Measurements from ENCODE around the gene TTC39B.

TTC39B gene

DNA sequence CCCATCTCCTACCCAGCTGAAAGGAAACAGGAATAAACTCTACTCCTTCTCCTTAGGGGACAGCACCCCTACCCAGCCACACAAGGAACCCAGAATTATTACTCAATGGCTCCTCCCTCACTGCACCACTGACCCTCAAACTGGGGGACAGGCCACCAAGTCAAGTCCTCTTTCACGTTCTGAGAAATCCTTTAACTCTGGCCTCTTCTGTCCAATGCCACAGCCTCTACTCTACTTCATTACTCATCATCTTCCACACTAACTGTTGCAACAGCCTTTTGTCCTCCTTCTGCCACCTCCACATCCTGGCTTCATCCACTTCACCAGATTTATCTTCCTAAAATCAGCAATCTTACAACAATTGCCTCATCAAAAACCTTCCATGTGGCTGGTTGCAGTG, 6.8 kb downstream of the TTC39B start:
- no peak for DNase-seq

DNA sequence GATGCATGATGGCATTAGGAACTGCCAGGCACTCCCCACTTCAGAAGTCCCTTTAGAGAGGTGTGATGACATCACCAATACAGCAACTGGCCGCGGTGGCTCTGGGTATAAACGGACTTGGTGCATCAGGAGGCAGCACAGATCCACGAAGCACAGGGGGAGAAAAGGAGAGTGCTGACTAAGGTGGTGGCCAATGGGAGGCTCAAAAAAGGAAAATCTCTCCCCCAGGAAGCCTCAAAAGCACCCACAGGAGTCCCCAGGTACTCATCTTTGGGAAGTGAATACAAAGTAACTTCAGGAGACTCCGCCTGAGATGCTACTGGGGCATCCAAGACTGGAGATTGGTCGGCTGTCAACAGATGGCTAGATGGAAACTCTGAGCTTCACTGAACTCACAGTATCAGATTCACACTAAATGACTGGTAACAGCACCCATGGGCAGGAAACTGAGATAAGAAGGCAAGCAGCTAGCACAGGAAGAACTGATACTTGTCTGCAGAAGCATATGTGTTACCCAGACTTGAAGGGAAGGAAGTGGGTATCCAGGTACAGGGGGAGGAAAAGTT, 7.6 kb downstream of the TTC39B start:
- DNase-seq, result no peak

DNA sequence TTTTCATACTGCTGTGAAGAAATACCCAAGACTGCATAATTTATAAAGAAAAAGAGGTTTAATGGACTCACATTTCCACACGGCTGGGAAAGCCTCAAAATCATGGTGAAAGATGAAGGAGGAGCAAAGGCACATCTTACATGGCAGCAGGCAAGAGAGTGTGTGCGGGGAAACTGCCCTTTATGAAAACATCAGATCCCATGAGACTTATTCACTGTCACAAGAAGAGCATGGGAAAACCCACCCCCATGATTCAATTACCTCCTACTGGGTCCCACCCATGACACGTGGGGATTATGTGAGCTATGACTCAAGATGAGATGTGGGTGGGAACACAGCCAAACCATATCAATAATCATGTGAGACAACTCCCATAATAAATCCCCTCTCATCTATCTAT, 8.7 kb downstream of the TTC39B start:
- no peak for DNase-seq

DNA sequence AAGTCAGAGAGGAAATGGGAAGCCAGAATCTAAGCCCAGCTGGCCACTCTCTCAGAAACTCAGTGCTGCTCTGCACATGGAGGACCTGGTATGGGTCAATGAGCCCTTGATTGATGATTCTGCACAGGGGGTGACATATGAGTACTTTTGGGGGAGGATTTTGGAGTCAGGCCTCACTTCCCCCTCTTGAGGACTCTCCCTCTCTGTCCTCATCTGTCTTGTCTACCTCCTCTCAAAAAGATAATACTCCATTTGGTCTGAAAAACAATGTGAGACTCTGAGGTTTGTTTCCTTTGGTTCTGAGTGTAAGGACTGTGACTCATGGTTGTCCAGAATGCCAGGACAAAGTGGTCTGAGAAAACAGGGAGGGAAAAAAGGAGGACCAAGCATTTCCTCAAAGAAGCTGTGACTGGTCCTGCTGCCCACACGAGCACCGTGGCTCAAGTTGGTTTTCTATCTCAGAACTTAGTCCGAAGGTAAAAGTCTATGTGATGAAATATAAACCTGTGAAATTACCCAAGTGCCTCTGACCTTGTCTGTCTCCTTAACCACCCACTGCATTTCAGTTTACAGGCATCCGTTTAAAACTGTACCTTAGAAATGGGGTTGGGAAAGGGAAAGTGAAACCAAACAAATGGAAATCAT, 11.1 kb downstream of the TTC39B start:
- DNase-seq, result no peak

DNA sequence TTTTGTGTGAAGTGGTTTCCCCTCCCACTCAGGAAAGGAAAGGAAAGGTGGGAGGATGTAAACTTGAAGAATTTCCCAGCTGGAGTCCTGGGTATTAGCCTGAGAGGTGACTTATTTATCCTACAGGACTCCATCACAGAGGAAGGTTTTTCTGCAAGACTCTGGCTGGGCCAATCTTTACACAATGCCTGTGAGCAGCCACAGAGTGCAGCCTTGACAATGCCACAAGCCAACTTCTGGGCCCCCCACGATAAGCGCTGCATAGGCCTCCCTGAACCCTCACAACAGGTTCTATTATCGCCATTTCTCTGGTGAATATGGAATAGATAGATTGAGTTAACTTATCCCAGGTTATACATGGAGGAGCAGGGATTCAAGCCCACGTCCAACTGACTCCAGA, 12.4 kb downstream of the TTC39B start:
- DNase-seq, result no peak

DNA sequence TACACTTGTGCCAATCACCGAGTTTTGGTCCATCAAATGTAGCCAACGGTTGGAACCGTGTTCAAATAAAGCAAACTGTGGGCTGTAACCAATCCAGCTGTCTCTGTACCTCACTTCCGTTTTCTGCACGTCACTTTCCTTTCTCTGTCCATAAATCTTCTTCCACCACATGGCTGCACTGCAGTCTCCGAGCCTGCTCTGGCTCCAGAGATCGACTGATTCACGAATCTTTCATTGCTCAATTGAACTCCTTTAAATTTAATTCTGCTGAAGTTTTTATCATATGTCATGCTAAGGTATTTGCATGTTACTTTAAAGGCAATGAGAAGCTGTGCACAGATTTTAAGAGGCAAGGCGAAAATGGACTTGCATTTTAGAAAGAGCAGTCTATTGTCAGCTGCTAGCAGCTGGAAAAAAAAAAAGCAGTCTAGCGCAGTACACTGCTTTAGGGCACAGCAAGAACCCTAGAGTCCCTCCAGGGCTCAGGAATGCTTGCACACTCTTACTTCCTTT, 13.2 kb downstream of the TTC39B start:
- DNase-seq, result no peak

DNA sequence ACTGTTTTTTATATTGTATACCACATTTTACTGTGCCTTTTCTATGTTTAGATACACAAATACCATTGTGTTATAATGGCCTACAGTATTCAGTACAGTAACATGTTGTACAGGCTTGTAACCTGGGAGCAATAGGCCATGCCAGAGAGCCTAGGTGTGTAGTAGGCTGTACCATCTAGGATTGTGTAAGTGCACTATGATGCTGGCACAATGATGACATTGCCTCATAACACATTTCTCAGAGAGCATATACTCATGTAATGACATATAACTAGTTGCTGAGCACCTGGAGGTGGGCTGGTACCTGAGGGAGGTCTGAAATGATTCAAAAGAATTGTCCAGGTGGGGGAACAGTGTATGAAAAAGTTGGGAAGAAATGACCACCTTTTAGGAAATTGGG, 13.9 kb downstream of the TTC39B start:
- no peak for DNase-seq

DNA sequence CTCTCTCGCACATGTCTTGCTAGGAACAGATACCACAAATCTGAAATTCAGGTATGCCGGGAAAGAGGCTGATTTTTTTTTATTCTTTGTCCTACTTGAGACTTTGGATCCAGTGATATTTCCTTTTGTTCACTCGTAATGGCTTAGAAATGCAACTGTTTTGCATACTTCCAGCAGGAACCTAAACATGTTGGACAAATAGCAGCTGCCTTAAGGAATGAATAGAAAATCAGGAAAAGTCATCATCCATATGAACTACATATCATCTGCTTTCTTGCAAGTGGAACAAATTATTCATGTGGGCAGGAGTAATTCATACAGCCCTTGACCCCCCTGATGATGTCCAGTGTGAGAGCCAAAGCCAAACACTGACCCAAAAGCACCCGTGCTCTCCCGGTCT, 17.4 kb downstream of the TTC39B start:
- DNase-seq, result no peak

DNA sequence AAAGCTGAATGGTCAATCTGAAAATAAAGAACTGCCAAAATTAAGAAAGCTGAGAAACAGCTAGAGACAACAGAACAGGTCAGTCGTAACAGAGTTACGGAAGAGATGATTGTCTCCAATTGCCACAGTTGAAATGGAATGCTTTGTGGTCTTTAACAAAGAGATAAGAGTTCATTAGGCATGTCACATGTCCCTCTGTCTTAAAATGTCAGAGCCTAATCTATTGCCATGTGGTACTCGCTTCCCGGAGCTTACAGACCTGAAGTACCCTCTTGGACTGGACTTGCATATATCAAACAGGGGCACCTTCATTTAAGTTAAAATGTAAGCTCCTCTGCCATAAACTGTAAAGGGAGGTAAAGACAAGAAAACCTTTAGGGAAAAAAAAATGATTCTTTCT, 19.7 kb downstream of the TTC39B start:
- no peak for DNase-seq

DNA sequence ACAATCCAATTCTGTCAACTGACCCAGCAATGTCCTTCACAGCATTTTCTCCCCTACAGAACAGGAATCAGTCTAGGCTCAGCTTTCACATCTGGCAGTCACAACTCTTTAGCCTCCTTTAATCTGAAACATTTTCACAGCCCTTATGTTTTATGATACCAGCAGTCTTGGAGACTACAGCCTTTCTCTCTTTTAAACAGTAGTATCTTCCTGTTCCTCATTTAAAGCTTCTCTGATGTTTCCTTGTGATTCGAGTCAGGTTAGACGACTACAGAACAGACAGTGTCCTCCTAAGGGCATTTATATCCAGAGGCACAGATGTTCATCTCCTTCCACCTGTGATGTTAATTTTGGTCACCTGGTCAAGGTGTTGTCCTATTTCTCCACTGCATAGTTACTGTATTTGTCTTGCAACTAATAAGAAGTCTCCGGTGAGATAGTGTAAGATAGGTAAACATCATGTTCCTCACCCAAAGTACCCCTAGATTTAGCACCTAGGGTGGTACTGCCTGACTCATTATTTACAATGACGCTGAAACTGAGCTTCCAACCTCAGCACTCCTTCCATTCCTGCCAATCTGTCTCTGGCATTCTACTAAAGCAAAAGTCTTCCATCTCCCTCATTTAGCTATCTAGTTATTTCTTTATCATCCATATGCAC, 20.7 kb downstream of the TTC39B start:
- DNase-seq, result no peak

DNA sequence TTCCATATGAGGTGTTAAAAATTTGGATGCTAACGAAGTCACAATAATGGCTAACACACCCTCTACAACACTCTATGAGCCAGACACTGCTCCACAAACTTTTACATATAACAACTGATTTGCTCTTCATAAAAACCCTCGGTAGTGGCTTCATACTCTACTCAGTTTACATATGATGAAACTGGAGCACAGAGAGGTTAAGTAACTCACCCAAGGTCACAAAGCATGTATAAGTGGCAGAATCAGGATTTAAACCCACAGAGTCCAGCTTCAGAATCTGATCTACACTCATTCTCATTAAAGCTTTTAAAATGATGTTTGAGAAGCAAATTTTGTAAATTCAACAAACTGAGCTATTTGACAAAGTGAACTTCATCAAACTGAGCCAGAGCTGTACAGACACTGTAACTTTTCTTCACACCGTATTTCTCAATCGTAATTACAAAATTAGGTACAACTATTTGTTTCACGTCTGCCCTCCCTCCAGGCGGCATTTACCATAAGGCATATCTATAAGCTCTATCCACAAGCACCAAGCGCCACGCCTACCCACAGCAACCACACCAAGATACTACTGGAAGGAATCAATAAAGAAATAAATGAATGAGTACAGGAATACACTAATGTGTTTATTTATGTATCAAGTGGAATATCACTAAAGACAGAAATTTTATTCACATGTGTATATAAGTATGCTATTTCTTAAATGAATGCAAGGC, 24.3 kb downstream of the TTC39B start:
- DNase-seq, result no peak

DNA sequence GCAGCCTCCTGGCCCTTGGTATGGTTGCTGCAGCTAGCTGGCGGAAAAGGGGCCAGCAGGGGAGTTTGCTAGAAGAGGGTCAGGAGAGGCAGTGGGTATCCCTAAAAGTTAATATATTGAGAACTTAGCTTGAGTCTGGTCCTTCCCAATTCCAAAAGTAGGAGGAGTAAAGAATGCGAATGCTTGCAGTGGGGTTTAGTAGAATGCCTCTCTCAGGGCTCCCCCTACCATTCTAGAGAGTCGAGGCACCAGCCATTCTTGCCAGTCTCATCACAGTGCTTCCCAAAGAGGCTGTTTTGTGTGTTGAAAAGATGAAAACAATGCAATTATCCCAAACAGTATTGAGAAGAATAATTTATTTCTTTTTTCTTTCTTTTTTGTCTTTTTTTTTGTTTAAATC, 26.4 kb downstream of the TTC39B start:
- no peak for DNase-seq

DNA sequence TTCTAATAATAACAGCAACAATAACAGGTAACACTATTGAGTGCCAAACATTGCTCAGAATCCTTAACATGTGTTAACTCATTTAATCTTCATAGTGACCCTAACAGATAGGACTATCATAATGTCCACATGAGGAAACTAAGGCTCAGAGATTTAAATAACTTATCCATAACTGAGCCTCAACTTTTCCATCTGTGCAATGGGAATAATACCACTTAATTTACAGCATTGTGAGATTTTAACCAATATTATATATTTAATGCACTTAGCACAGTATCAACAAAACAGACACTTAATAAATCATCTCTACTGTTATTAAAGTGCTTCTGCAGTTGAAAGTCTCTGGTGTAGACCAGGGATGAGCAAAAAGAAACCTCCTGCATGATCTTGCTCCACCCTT, 28.2 kb downstream of the TTC39B start:
- no peak for DNase-seq

DNA sequence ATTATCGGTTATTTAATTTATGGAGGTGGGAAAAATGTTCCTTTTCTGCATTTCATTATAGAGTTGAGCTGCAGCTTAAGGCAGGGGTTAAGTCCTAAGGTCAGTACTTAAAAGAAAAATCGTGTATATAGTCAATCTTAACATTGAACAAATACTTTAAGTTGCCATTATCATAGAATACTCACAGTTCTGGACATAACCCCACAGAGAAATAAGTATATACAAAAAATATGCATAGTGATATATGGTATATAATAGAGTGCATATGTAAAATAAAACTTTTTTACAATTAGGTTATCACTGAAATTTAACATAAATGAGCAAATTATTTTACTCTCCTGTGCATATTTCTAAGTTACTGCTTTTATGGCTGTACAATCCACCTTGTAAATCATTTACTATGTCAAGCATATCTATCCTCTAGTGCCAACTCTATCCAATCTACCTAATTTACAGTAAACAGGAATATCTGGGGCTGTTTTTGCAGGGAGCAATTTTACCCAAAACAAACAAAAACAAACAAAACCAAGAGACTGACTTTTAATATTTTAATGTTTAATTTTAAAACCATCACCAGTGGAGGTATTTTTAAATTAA, 28.8 kb downstream of the TTC39B start:
- no peak for DNase-seq

DNA sequence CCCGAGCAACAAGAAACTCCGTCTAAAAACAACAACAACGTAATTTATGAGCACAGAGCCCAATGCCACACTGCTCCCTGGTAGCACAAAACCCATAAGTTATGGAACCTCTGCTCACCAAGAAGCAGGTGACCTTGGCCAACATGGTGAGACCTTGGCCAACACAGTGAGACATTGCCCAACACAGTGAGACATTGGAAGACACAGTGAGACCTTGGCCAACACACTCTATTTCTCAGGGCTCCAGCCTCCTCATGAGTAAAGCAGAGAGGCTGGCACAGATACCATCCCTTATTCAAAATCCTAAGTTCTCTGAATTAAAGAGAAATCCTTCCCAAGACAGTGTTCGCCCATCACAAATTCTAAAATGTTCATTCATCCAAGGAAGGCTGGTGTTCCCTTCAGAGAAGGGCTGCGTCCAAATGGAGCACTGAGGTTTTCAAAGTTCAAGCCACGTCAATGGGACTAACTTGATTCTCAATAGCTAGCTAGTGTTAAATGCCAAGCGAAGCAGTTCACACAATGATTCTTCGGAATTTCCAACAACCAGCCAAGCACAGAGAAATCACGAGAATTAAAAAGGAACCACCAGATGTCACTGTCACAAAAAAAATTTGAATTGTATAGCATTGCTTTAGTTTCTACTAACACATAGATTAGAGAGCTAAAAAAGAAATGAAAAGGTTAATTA, 29.5 kb downstream of the TTC39B start:
- DNase-seq, result no peak

DNA sequence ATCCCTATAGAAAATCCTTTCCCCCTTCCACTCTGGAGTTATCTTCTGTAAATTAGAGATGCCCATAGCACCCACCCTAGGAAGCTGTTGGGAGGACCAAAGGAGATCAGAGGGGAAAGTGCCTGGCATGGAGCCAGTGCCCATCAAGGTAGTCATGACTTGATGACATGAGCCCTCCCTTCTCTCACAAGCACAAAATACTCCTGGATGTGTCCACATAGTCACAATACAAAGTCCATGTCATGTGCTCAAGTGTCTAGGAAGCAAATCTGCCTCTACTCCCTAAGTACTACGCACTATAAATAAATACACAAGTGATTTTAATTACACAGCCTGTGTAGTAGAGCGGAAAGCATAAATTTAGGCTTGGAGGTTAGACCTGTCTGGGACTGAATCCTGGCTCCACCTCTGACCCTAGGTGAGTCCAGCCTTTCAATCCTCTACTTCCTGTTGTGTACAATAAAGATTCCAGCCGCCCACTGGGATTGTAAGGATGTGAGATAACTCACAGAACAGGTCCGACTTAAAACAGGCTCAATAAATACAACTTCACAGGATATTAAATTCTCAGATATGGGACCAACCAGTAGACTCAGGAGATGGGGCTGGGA, 30.6 kb downstream of the TTC39B start:
- DNase-seq, result no peak

DNA sequence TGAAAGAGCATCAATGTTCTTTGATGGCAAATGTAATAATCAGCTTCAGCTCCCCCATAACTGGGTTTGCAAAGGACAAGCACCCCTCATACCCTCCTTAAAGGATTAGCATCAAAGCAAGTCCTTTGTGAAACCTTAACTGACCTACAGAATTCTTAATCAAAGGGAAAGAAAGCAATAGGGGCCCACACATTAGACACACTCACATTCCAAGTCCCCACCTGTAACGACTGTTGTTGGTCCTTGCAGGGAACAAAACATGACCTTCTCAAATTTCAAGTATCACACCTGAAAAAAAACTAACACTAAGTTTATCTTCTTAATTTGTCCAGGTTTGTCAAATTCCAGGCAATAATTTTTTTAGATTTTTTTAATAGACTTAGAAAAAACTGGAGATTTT, 32.6 kb downstream of the TTC39B start:
- no peak for DNase-seq

DNA sequence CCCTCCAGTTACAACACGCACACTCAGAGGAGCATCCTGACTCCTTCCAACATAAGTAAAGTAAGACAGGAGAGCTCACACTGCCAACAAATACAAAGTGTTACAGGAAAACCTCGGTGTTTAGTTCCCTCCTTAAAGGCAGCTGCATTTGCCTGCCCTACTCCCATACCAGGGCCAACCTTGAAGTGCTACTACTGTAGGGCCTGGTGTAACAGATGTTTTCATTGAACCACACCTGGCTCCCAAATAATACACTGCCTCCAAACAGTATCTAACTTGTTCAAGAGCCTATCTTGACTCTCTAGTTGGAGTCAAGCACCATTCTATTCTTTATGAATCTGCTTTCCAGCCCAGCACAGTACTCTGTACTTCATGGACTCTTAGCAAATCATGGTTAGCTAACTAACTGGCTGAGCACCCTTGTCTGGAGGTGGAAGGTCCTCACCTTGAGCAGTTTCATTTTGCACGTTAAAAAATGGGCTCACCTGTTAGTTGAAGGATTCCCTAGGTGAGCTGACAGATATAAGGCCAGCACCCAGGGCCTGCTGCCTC, 34.6 kb downstream of the TTC39B start:
- no peak for DNase-seq

DNA sequence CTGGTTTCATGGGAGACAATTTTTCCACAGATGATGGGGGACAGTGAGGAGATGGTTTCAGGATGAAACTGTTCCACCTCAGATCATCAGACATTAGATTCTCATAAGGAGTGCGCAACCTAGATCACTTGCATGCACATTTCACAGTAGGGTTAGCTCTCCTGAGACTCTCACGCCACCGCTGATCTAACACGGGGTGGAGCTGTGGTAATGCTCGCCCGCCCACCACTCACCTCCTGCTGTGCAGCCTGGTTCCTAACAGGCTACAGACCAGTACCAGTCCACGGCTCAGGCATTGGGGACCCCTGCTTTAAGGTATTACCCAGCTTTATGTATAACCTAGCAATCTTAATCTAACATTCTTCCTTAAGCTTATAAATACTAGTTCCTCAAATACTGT, 35.6 kb downstream of the TTC39B start:
- DNase-seq, result no peak

DNA sequence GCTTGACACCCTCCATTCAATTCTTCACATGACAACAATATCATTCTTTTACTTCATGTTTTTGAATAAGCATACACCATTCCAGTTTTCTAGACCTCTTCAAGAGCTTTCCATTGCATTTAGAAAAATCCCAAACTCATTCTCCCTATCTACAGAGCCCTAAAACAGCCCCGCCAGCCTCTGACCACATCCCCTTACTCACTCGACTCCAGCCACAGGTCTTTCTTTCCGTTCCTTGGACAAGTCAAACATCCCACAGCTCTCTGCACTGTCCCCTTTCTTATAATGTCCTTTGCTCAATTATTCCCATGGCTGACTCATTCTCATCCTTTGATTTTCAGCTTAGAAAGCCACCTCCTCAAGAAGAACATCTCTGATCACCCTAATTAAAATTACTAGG, 38.2 kb downstream of the TTC39B start:
- no peak for DNase-seq

DNA sequence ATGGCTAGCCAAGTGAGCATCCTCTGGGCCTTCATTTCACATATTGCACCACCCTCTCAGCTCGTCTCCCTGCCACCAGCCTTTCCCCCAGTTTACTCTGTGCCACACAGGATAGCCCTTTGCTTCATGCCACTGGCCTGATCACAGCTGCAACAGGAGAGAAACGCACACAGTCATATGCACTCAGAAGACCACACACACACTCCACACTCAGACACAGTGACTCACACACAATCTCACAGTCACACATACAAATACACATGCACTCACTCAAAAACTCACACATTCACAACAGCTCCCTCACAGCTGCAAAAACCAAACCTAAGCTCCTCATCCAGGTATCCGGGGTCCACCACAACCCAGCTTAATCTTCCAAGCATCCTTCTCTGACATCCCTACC, 38.7 kb downstream of the TTC39B start:
- DNase-seq, result no peak

DNA sequence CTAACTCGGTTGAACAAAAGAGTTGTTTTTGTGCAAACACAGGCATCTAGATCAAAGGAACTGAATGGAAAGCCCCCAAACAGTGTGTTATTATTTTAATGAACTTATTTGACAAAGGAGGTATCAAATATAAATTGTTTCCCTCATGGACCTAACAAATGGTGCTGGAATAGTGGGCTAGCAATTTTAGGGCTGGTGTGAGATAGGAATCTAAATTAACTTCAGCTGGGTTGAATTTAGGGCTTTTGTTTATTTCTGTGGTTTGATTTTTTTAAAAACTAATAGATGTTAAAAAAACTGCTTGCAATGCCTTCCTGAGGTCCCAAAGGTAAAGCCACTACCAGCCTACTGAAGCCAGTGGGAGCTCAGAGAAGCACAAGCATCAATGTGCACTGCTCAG, 42.1 kb downstream of the TTC39B start:
- DNase-seq, result no peak

All from NCI-H2029 treated with DMSO at 0.1 percent for 48 hours (cell line).